ENCODE measurements around the gene YAF2. TPM values are rescaled to one million over a fixed set of nuclear protein-coding genes. Genes with fewer than 3 reads are reported as not detected.
A peak's percentile ranks its signal among the peaks of the same experiment; 100 is the strongest.
"Not testable (repeated sequence)": the region's sequence is repeated elsewhere in the genome, so short reads cannot be mapped to it uniquely, and the experiment has no call there.

Gene YAF2
- total RNA-seq, 2 experiments from 2014 or later: 39.5 to 40.5 TPM

GRCh38 chr12:42273706-42274105, 35.7 kb upstream of the YAF2 start:
- Mint-ChIP-seq H3K9me3 (peaks cover 2% of the 10 kb centered on the region), H3K27me3 (peaks cover 7% of the 10 kb centered on the region), H3K36me3 (peaks cover under 1% of the 10 kb centered on the region), H3K4me1 (ENCODE audit: low read depth) (peaks cover 4% of the 10 kb centered on the region), H3K27ac (no peak overlapping the region), H3K4me3 (no peak overlapping the region)
- intact Hi-C loops (cut with micrococcal nuclease): no loop called here
- DNase-seq: no peak
- ChIA-PET CTCF (no interaction called here), POLR2A (no interaction called here)

GRCh38 chr12:42270596-42270995, 32.5 kb upstream of the YAF2 start:
- Mint-ChIP-seq H3K9me3 (peaks cover 2% of the 10 kb centered on the region), H3K4me3 (no peak overlapping the region), H3K36me3 (no peaks in the 10 kb centered on the region), H3K27ac (no peak overlapping the region), H3K4me1 (ENCODE audit: low read depth) (peaks cover 4% of the 10 kb centered on the region), H3K27me3 (peaks cover 6% of the 10 kb centered on the region)
- ChIA-PET POLR2A (no interaction called here), CTCF (no interaction called here)
- intact Hi-C loops (cut with micrococcal nuclease): no loop called here
- DNase-seq: no peak

- H3K27me3 Mint-ChIP-seq: peaks cover 2% of the 10 kb centered on the region
- DNase-seq: no peak
- H3K4me3 Mint-ChIP-seq: no peak overlapping the region
- H3K4me1 Mint-ChIP-seq (ENCODE audit: low read depth): peaks cover 6% of the 10 kb centered on the region
- peaks cover under 1% of the 10 kb centered on the region for H3K9me3 Mint-ChIP-seq
- POLR2A ChIA-PET: no interaction called here
- CTCF ChIA-PET: no interaction called here
- no peak overlapping the region for H3K27ac Mint-ChIP-seq
- H3K36me3 Mint-ChIP-seq: no peaks in the 10 kb centered on the region
- intact Hi-C loops (cut with micrococcal nuclease): no loop called here
Measured at GRCh38 chr12:42267413-42268190, 29.6 kb upstream of the YAF2 start.

- no peak overlapping the region for H3K27ac Mint-ChIP-seq
- POLR2A ChIA-PET: no interaction called here
Measured at GRCh38 chr12:42266579-42267230, 28.7 kb upstream of the YAF2 start.

GRCh38 chr12:42262271-42262670, 24.2 kb upstream of the YAF2 start:
- Mint-ChIP-seq H3K9me3 (no peaks in the 10 kb centered on the region), H3K4me1 (ENCODE audit: low read depth) (peaks cover 4% of the 10 kb centered on the region), H3K27me3 (no peaks in the 10 kb centered on the region), H3K27ac (no peak overlapping the region), H3K36me3 (no peaks in the 10 kb centered on the region), H3K4me3 (no peak overlapping the region)
- CTCF ChIA-PET: interaction anchor here (1.1 to 1.6 kb wide), 2 partner anchors 70 to 110 kb away, joined by 4 to 5 read pairs; no protein-coding TSS in a partner anchor
- no peak for DNase-seq
- intact Hi-C loops (cut with micrococcal nuclease): loop anchor here (5.0 kb wide), 1 partner anchor 35 kb away; no protein-coding TSS in a partner anchor
- POLR2A ChIA-PET: no interaction called here

More at GRCh38 chr12:42266579-42267230, 28.7 kb upstream of the YAF2 start:
- no peaks in the 10 kb centered on the region for H3K27me3 Mint-ChIP-seq
- peaks cover 8% of the 10 kb centered on the region for H3K4me1 Mint-ChIP-seq (ENCODE audit: low read depth)
- no peak overlapping the region for H3K4me3 Mint-ChIP-seq
- H3K36me3 Mint-ChIP-seq: no peaks in the 10 kb centered on the region
- no peak for DNase-seq
- CTCF ChIA-PET: no interaction called here
- H3K9me3 Mint-ChIP-seq: no peaks in the 10 kb centered on the region
- intact Hi-C loops (cut with micrococcal nuclease): no loop called here

GRCh38 chr12:42261708-42262107, 23.7 kb upstream of the YAF2 start:
- Mint-ChIP-seq H3K4me1 (ENCODE audit: low read depth) (peaks cover 4% of the 10 kb centered on the region), H3K36me3 (no peaks in the 10 kb centered on the region), H3K27me3 (no peaks in the 10 kb centered on the region), H3K9me3 (no peaks in the 10 kb centered on the region), H3K27ac (no peak overlapping the region), H3K4me3 (no peak overlapping the region)
- DNase-seq: peak; percentile 15
- intact Hi-C loops (cut with micrococcal nuclease): loop anchor here (5.0 kb wide), 1 partner anchor 36 kb away; no protein-coding TSS in a partner anchor
- ChIA-PET POLR2A (no interaction called here), CTCF (interaction anchor here (1.1 to 1.6 kb wide), 2 partner anchors 70 to 110 kb away, joined by 4 to 5 read pairs; no protein-coding TSS in a partner anchor)

GRCh38 chr12:42260518-42260917, 22.5 kb upstream of the YAF2 start:
- intact Hi-C loops (cut with micrococcal nuclease): loop anchor here (5.0 kb wide), 1 partner anchor 37 kb away; no protein-coding TSS in a partner anchor
- no peak overlapping the region for H3K4me3 Mint-ChIP-seq
- DNase-seq: no peak
- H3K4me1 Mint-ChIP-seq (ENCODE audit: low read depth): peaks cover 4% of the 10 kb centered on the region
- H3K27me3 Mint-ChIP-seq: no peaks in the 10 kb centered on the region
- POLR2A ChIA-PET: no interaction called here
- H3K9me3 Mint-ChIP-seq: no peaks in the 10 kb centered on the region
- CTCF ChIA-PET: no interaction called here
- no peaks in the 10 kb centered on the region for H3K36me3 Mint-ChIP-seq
- H3K27ac Mint-ChIP-seq: no peak overlapping the region

GRCh38 chr12:42259699-42260098, 21.7 kb upstream of the YAF2 start:
- intact Hi-C loops (cut with micrococcal nuclease): loop anchor here (5.0 kb wide), 1 partner anchor 38 kb away; no protein-coding TSS in a partner anchor
- peaks cover 2% of the 10 kb centered on the region for H3K4me1 Mint-ChIP-seq (ENCODE audit: low read depth)
- no peaks in the 10 kb centered on the region for H3K9me3 Mint-ChIP-seq
- POLR2A ChIA-PET: no interaction called here
- no peaks in the 10 kb centered on the region for H3K36me3 Mint-ChIP-seq
- DNase-seq: no peak
- CTCF ChIA-PET: no interaction called here
- no peaks in the 10 kb centered on the region for H3K27me3 Mint-ChIP-seq
- H3K4me3 Mint-ChIP-seq: no peak overlapping the region
- H3K27ac Mint-ChIP-seq: no peak overlapping the region

GRCh38 chr12:42255866-42256261, 17.8 kb upstream of the YAF2 start:
- H3K4me3 Mint-ChIP-seq: no peak overlapping the region
- H3K4me1 Mint-ChIP-seq (ENCODE audit: low read depth): no peaks in the 10 kb centered on the region
- POLR2A ChIA-PET: no interaction called here
- intact Hi-C loops (cut with micrococcal nuclease): no loop called here
- DNase-seq: no peak
- H3K27ac Mint-ChIP-seq: no peak overlapping the region
- CTCF ChIA-PET: interaction anchor here (1.1 kb wide), 1 partner anchor 26 kb away, joined by 4 read pairs; no protein-coding TSS in a partner anchor
- no peaks in the 10 kb centered on the region for H3K36me3 Mint-ChIP-seq
- H3K9me3 Mint-ChIP-seq: peaks cover 3% of the 10 kb centered on the region
- no peaks in the 10 kb centered on the region for H3K27me3 Mint-ChIP-seq

GRCh38 chr12:42255221-42255865, 17.3 kb upstream of the YAF2 start:
- Mint-ChIP-seq H3K4me1 (ENCODE audit: low read depth) (no peaks in the 10 kb centered on the region), H3K36me3 (no peaks in the 10 kb centered on the region), H3K27ac (no peak overlapping the region), H3K9me3 (peaks cover 3% of the 10 kb centered on the region), H3K27me3 (no peaks in the 10 kb centered on the region), H3K4me3 (no peak overlapping the region)
- intact Hi-C loops (cut with micrococcal nuclease): no loop called here
- no peak for DNase-seq
- ChIA-PET POLR2A (no interaction called here), CTCF (interaction anchor here (1.1 kb wide), 1 partner anchor 26 kb away, joined by 4 read pairs; no protein-coding TSS in a partner anchor)

GRCh38 chr12:42252645-42253044, 14.6 kb upstream of the YAF2 start:
- H3K4me3 Mint-ChIP-seq; CTCF ChIA-PET; DNase-seq; H3K27ac Mint-ChIP-seq; H3K27me3 Mint-ChIP-seq; H3K9me3 Mint-ChIP-seq; intact Hi-C loops (cut with micrococcal nuclease); H3K4me1 Mint-ChIP-seq (ENCODE audit: low read depth); H3K36me3 Mint-ChIP-seq: not testable (repeated sequence)
- POLR2A ChIA-PET: interaction anchor here (0.6 kb wide), 1 partner anchor 140 kb away, joined by 4 read pairs; no protein-coding TSS in a partner anchor

GRCh38 chr12:42249033-42249432, 11.0 kb upstream of the YAF2 start:
- H3K36me3 Mint-ChIP-seq; H3K4me1 Mint-ChIP-seq (ENCODE audit: low read depth); POLR2A ChIA-PET; H3K27ac Mint-ChIP-seq; intact Hi-C loops (cut with micrococcal nuclease); DNase-seq; H3K27me3 Mint-ChIP-seq; H3K9me3 Mint-ChIP-seq; CTCF ChIA-PET; H3K4me3 Mint-ChIP-seq: not testable (repeated sequence)

Data from activated CD4-positive, alpha-beta memory T cell treated with anti-CD3 and anti-CD28 coated beads for 36 hours (primary cell).